GM18508 (cell line): ENCODE results near the gene RAP1GAP.

Experiments
- ATAC-seq: cut with Tn5 transposase; IDR thresholded peaks from one replicate; pipeline ENCODE4 v1.9.1; 2021; ENCODE audit warnings: moderate number of reproducible peaks; ENCODE audit not compliant: insufficient read depth, unreplicated experiment

The RAP1GAP gene

DNA sequence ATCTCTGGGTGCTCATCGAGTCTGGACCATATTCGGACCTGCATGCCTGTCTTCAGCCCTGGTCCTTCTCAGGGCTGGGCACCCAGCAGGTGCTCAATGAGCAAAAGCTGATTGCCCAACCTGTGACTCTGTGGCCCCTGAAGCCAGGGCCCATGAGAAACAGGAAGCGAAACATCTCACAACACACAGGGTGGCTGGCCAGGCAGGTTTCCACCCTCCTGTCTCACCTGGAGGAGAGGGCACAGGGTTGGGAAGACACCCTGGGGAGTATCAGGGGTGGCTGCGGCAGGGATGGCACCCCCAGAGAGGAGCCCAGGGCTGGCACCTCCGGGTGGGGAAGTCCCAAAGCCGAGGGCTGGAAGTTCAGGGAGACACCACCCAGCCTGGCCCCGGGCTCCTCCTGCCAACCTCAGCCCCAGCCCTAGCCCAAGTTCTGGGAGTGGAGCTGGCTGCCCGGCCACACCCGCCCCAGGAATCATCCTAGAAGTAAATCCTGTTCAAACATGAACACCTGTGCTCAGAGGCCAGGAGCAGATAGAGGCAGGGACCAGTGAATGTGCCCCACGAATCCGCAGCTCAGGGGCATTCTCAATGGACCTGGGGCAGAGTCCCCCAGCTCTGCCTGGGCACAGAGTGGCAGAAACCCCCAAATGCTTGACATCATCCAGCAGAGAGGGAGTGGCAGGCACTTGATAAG lies 54.6 kb downstream of the RAP1GAP start:
- ATAC-seq, result no peak

DNA sequence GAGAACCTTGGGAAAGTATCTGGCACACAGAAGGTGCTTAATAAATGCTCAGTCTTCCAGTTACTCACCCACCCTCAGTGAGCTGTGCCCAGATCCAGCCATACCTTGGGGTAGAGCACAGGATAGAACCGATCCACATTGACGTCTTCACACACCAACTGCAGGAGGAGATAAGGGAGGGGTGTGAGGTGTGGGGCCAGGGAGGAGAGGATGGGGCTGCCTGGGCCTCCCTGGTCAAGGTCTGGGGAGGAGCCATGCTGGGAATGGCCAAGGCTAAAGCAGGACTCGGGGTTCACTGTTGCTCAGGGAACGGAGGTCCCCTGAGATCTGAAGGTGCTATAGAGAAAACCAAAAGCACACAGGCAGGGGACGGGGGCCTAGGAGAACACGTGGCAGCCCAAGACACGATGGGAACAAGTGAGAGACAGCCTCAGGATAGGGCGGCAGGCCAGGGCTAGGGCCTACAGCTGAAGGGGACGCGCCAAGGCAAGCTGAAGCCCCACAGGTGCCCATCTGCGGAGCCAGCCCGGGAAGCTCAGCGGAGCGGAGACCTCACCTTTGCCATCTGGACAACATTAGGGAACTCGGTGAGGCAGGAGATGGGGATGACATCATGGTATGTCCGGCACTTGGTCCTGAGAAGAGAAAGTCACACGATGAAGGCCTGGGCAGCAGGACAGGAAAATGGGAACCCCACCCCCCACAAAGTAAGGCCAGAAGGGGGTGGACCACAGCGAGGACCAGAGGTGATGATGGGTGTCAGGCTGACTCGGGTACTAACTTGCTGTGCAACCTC lies 55.9 kb downstream of the RAP1GAP start:
- ATAC-seq, result no peak

DNA sequence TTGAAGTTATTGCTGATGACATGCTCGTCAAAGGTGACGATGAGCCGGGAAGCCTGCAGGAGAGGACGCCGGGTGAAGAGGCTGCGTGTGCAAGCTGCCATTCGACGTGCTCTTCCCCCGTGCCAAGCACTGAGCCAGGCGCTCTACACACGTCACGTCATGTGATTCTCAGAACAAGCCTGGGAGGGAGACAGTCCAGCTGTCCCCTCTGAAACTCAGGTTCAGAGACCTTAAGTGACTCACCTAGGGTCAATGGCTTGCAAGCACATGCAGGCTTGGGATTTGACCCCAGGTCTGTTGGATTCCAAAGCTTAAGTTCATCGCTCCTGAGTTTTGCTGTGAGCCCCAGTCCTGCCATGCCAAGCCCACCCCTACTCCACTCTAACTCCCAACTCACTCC lies 57.1 kb downstream of the RAP1GAP start:
- ATAC-seq, result no peak

DNA sequence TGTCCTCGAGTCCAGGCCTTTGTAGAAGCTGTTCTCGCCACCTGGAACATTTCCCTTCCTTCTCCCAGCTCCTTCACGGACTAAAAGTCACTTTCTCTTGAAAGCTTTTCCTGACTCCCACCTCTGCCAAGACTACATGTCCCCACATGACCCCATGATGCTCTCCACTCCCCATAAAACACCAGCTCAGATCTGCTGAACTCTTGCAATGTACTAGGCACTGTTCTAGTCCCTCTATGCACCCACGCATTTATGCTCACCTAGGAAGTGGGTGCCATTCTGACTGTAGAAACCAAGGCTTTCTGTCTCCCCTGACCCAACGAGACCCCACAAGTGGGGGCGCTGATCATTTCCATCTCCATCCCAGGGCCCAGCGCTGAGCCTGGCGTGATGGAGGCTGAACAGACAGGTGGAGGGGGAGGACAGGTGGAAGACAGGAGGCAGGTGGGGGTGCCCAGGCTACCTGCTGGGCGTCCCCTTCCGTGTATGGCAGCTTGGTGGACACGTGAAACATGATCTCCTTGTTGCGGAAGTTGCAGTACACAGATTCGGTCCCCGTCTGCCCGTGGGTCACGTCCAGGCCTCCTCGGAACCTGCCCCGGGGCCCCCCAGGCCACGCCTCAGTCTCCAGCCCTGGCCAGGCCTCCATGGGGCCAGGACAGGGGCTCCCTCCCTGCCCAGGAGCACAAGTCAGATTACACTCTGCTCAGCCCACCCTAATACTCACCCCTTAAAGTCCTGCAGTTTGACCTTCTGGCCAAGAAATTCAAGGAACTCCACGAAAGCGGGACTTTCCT lies 58.0 kb downstream of the RAP1GAP start:
- ATAC-seq, result no peak

DNA sequence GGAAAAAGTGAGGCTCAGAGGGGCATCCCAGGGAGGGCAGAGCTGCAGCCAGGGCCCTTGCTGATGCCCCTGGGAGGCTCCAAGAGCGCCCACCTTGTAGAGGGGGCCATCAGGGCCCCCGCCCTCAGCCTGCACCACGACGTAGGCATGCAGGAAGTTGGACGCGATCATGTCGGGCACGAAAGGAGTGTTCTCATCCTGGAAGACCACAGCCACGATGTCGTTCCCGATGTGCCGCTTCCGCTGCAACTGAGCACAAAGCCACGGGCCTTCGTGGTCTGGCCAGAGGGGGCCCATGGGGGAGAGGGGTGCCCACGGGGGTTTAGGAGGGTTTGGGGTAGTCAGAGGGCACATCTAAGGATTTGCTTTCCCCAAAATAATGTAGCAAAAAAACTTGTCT lies 59.1 kb downstream of the RAP1GAP start:
- ATAC-seq, result no peak

DNA sequence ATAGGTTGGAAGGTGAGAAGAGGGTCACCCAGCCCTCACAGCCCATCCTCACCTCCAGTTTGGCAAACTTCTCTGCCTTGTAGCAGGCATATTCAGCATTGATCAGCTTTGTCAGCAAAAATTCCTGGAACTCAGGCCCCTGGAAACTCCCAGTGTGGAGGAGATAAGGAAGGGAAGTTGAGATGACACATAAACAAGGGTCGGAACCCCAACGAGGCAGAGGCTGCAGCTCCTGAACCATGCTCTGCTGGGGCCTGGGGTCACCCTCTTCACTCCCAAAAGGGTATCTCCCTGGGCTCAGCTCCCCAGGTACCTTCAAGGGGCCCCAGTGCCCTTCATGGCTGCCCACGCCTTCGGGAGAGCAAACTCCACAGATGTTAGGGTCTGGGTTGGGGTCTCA lies 60.4 kb downstream of the RAP1GAP start:
- no peak for ATAC-seq

DNA sequence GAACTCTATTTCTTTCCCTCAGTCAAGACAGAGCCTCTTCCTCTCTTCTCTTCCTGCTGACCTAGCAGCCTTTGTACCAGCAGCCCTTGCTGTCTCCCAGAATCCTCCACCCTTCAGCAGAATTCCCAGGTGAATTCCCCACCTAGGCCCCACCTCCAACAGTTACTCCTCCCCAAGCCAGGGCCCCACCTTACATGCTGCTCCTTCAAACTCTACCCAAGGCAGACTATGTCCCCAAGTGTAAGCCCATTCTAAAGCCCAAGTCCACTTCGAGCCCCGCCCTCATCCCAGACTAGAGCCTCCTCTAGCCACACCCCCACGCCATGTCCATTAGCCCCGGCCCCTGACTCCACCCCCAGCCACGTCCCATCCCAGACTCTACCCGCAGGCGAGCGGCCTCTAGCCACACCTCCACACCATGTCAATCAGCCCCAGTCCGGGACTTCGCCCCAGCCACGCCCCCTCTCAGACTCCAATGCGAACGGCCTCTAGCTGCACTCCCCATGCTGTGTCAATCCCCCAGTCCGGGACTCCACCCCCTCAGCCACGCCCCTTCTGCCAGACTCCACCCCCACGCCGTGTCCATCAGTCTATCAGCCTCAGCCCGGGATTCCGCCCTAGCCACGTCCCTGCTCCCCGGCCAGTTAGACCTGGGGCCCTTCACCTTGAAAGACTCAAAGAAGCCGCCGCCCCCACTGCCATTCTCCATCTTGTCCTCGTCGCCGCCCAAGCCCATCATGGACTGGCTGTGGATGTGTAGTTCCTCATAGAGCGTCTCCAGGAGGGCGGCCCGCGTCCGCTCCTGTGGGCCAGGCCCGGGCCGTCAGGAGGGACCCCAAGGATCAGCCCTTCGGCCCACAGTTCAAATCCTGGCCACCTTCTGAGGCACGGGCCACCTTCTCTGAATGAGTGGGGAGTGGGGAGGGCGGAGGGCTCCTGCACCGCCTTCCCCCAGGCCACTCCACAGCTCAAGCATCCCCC lies 61.3 kb downstream of the RAP1GAP start:
- ATAC-seq, result no peak

DNA sequence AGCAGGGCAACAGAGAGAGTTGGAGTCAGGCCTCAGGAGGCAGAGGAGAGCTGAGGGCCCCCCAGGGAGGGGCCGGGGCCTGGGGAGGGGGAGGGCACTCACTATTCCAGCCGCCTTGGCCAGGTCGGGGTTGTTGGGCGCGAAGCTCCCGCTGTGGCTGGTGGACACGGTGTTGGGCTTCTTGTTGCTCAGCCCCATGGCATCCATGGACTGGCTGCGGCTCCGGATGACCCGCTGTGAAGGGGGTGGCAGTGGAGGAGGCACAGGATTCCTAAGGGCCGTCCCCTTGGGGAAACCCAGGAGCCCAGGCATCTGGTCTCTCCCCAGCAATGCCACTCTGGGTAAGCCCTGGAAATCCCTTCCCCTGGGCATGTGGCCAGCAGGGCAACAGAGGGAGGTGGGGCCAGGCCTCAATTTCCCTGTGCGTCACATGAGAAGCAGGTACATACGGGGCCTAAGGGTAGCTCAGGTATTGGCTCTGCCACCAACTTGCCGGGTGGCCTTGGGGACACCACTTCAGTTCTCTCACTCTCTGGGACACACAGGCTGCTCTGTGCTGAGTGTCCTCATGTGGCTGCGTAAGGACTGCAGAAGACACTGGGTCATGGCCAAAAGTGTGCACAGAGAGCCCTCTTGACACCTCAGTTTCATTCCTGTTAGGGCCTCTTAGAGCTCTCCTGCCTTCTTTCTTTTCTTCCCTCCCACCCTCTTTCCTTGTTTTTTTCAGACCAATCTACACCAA lies 63.0 kb downstream of the RAP1GAP start:
- no peak for ATAC-seq

DNA sequence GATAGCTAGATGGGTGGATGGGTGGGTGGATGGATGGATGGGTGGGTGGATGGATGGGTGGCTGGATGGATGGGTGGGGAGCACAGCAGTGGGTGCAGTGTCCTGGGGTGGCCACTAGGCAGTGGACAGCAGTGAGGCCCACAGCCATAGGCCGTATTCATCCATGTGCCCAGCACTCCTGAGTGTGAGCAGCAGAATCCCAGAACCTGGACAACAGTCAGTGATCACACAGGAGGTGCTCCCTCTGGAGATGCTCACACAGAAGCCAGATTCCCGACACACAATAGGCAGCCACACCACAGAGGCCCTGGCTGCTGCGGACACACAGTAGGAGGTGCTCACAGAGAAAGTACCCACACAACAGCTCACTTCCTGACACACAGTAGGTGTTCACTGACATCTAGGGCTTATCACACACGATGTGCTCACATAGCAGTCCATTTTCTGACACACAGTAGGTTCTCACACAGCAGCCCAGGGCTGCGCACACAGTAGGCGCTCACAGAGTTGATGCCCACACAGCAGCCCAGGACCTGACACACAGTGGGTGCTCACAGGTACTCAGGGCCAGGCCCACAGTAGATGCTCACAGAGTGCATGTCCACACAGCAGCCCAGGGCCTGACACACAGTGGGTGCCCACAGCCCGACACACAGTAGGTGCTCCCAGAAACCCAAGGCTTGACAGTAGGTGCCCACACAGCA lies 64.0 kb downstream of the RAP1GAP start:
- no peak for ATAC-seq

DNA sequence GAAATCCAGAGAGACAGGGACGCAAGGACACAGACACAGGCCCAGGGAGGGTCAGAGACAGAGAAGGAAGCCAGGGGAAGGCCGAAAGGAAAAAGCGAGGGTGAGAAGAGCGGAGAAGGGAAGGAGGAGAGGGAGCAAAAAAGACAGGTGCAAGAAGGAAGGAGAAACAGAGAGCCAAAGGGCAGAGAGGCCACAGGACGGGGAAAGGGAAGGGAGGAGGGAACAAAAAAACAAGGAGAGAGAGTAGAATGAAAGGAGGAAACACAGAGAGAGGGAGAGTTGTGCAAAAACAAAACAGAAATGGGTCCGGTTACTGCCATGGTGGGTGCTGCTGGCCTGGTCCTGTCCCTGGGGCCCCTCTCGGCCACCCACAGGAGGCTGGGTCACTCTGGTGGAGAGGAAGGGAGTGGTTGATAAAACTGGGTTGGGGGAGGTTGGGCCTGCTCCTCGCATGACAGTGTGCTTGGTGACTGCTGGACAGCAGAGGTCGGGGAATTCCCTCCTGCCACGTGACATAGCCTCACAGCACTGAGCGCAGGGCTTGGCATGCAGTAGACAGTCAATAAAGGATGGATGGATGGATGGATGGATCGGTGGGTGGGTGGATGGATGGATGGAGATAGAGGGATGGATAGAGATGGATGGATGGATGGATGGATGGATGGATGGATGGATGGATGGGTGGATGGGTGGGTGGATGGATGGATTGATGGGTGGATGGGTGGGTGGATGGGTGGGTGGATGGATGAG lies 64.8 kb downstream of the RAP1GAP start:
- no peak for ATAC-seq

DNA sequence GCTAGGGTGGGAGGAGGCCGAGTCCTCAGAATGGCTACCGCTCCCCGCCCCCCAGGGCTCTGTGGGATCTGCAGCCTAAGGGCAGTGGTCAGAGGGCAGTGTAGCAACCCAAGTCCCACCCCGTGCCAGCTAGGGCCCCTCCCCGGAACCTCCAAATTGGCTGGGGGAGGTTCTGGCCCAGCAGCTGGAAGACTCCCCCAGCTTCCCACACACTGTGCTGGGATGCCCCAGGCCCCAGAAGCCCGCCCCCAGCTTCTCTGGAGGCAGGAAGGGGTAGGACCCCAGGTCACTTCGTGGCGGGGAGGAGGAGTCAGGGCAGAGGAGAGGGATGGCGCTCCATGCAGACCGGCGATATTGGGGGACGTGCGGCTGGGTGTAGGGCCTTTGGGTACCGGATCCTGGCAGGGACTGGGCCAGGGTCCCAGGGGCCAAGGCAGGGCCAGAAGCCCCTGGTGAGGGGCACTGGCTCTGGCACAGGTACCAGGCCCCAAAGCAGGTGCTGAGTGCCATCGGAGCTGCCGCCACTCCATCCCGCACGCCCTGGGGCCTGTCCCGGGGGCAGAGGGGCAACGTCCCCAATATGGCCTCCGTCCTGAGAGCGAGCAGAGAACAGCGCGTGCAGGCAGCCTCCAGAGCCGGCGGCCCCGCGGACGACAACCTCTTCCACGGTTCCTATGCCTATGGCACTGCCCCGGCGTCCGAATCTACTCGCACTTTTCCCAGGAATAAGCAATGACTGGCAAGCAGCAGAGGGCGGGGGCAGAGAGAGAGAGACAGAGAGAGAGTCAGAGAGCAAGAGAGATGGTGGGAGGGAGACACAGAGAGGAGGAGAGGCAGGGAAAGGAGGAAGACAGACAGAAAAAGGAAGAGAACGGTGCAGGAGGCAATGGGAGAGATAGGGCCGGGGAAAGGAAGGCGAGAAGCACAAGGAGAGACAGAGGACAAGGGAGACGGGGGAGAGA lies 65.7 kb downstream of the RAP1GAP start:
- no peak for ATAC-seq

DNA sequence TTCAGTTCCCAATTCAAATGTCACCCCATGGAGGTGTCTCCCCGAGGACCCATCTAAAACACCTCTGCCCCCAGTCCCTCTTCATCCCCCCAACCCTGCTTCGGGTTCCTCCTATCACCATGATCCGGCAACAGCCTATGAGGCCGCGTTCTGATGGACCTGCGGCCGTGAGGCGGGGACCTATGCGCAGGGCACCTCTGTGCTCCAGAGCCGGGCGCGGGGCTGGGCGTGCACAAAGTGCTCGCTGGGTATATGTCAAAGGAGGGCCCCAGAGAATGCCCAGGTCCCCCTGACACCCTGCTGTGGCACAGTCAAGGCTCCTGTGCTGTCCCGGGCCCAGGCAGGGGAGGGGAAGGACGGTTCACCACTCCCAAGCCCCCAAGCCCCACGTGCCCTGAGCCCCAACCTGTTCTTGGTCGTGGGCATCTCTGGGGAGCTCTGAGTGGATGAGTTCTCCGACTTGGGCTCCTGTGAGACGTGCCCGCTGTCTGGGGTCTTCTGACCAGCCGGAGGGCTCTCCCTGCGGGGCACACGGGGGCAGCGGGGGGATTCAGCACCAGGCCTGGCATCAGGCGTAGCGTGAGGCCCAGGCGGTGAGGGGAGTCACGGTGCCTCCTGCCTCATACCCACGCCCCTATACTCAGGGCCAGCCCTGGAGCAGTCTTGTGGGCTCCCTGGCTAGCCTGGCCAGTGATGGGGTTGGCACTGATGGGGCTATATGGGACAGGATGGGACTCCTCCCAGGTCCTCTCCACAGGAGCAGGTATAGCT lies 67.7 kb downstream of the RAP1GAP start:
- ATAC-seq, result no peak

DNA sequence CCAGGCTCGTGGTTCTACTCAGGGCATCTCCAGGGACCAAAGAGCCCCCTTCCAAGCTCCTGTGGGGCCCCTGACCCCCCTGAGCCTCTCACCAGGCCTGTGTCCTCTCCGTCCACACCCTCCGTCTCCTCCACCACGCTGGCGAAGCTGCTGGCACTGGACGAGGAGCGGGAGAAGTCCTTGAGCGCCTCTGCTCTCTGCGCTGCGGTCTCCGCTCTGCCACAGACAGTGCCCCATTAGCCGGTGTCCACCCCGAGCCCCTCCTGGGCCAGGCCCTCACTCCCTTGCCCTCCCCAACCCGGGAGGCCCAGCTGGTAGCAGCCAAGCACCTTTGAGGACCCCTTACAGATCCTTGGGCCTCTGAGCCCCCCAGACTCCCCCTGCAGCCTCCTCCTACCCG lies 69.8 kb downstream of the RAP1GAP start:
- no peak for ATAC-seq

DNA sequence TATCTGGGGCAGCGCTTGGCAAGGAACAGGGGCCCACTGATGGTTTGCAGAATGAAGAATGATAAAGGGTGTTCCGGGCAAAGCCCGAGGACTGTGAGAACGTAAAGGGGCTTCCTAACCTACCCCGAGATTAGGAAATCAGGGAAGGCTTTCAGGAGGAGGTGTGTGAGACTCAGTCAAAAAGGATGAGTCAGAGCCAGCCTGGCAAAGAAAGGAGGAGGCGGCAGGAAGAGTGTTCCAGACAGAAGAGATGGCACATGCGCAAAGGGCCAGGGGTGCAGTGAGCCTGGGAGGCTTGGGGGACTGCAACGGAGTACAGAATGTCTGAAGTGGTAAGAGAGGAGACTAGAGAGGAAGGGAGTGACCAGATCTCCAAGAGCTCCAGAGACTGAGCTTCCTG lies 70.3 kb downstream of the RAP1GAP start:
- no peak for ATAC-seq

DNA sequence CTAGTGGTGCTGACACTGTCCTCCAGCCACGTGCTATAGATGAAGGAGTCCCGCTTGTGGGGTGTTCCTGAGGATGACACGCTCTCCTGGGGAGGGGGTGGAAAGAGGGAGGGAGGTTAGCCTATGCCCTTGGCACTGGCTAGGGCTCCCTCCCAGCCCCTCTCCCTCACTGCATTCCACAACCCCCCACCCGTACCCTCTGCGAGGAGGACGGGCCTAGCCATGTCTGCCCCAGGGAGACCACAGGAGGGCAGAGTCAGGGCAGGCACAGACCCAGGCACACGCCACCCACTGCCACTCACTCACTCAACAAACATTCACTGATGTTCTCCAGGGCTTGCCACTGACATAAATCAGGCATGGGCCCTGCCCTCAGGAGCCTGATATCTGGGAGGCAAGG lies 70.7 kb downstream of the RAP1GAP start:
- ATAC-seq, result no peak

DNA sequence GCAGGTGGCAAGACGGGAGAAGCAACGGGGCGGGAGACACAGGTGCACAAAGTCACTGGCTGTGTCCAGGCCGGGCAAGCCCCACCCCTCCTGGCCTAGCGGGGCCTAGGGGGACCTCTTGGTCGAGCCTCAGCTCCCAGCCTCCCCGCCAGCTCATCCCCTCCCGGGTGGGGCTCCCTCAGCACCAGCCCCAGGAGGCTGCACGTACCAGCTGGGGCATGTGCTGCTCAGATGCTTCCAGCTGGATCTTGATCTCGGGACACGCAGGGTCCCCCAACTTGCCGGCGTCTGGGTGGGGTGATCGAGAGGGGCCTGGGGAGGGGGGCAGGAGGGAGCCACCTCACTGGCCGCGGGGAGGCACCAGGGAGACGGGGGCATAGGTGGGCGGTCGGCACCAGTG lies 71.4 kb downstream of the RAP1GAP start:
- no peak for ATAC-seq
